NT2/D1 (cell line): ENCODE results near the gene LSAMP.

Experiments
- YY1 ChIP-seq: IDR thresholded peaks from 2 replicates; pipeline ENCODE4 v1.6.1; 2011; ENCODE audit not compliant: insufficient read length, insufficient read depth
- ZNF274 ChIP-seq: IDR thresholded peaks from 2 replicates; pipeline ENCODE4 v1.6.1; 2011; ENCODE audit warnings: mild to moderate bottlenecking, low read depth, low read length

GRCh38 chr3:116161575-116162525 is 283.4 kb downstream of the LSAMP start:
- TF ChIP-seq ZNF274 (no peak), YY1 (no peak)
